Suprapubic skin (tissue), 3 donors: ENCODE measurements around the gene IGLL5.

ENCODE experiments used
- EP300 ChIP-seq: sonication (generic); formaldehyde crosslinking; IDR thresholded peaks from one replicate; pipeline ENCODE4 v1.6.1; 2017; ENCODE audit warnings: antibody characterized with exemption
- TF ChIP-seq, protein P1 (sequence below), 2 donors: fragments of 200-600 bp in 1 of 2; fragments of 450-650 bp in 1 of 2; sonication (generic) in 1 of 2; IDR thresholded peaks; one replicate each; pipeline ENCODE4 v1.5.1; 2016 to 2019; ENCODE audit warnings: antibody characterized with exemption in 2 of 2, mild to moderate bottlenecking in 1 of 2, moderate library complexity in 1 of 2

DNA sequence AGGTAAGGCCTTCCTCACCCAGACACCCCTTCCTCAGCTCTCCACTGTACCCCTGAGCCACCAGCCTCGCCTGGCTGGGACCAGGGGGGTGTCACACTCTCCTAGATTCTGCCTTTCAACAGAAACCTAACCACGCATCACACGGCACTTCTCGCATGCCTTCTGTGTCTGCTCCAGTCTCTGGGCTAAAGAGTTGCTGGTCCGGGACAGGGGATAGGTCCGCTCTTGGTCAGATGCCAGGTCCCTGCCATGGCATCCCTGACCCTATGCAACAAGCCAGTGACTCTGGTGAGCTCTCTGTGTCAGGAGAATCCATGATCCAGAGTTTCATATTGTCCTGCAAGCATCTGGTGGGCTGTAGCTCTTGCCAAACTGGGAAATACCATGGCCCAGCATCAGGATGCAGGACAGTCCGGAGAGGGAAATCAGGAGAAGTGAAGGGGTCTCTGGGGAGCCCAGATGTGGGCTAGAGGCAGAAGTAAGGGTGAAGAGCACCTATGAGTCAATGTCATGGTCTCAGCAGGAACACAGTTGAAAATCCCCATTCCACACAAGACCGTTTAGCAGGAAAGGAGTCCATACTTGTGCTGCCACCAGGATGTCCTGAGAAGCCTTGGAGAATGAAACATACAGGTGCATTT is 14.1 kb downstream of the IGLL5 start:
- TF ChIP-seq, protein P1, sequence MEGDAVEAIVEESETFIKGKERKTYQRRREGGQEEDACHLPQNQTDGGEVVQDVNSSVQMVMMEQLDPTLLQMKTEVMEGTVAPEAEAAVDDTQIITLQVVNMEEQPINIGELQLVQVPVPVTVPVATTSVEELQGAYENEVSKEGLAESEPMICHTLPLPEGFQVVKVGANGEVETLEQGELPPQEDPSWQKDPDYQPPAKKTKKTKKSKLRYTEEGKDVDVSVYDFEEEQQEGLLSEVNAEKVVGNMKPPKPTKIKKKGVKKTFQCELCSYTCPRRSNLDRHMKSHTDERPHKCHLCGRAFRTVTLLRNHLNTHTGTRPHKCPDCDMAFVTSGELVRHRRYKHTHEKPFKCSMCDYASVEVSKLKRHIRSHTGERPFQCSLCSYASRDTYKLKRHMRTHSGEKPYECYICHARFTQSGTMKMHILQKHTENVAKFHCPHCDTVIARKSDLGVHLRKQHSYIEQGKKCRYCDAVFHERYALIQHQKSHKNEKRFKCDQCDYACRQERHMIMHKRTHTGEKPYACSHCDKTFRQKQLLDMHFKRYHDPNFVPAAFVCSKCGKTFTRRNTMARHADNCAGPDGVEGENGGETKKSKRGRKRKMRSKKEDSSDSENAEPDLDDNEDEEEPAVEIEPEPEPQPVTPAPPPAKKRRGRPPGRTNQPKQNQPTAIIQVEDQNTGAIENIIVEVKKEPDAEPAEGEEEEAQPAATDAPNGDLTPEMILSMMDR (IDR thresholded peaks at IDR 0.05) = no peak
- TF ChIP-seq EP300 = no peak
